OCI-LY1 (cell line): Measurements from ENCODE around the gene ACVR1.

Source experiments
- H2AFZ ChIP-seq: fragments of 200-600 bp; sonication (generic), shearing (Covaris generic); 2 replicates; pipeline ENCODE4 v1.6.0; 2014; ENCODE audit warnings: antibody characterized with exemption, mild to moderate bottlenecking, low read length
- H3F3A ChIP-seq: fragments of 200-600 bp; sonication (generic), shearing (Covaris generic); 2 replicates; pipeline ENCODE4 v1.6.0; 2014; ENCODE audit warnings: mild to moderate bottlenecking, antibody characterized with exemption, low read length, moderate library complexity; ENCODE audit not compliant: insufficient read depth
- H3K27ac ChIP-seq: fragments of 200-600 bp; sonication (generic); 2 replicates; pipeline ENCODE4 v1.5.1; 2014; ENCODE audit warnings: low read length, mixed run types, mild to moderate bottlenecking, low read depth; ENCODE audit not compliant: poor library complexity, severe bottlenecking
- H3K27me3 ChIP-seq: fragments of 200-600 bp; sonication (generic); 2 replicates; pipeline ENCODE4 v1.6.0; 2014; ENCODE audit warnings: antibody characterized with exemption, mild to moderate bottlenecking, low read length, moderate library complexity; ENCODE audit not compliant: insufficient read depth
- H3K36me3 ChIP-seq: fragments of 200-600 bp; sonication (generic); 2 replicates; pipeline ENCODE4 v1.6.1; 2014; ENCODE audit warnings: mild to moderate bottlenecking, antibody characterized with exemption, low read length, moderate library complexity, mixed read lengths; ENCODE audit not compliant: insufficient read depth
- H3K4me1 ChIP-seq: fragments of 200-600 bp; sonication (generic); 2 replicates; pipeline ENCODE4 v1.5.1; 2014; ENCODE audit warnings: mild to moderate bottlenecking, low read length, moderate library complexity; ENCODE audit not compliant: insufficient read depth, severe bottlenecking
- H3K4me2 ChIP-seq: fragments of 200-600 bp; sonication (generic), shearing (Covaris generic); 2 replicates; pipeline ENCODE4 v1.6.1; 2014; ENCODE audit warnings: low read length
- H3K4me3 ChIP-seq: fragments of 200-600 bp; sonication (generic); 2 replicates; pipeline ENCODE4 v1.5.1; 2014; ENCODE audit warnings: low read length, low read depth, mild to moderate bottlenecking, mixed read lengths; ENCODE audit not compliant: poor library complexity, severe bottlenecking
- H3K79me2 ChIP-seq: fragments of 200-600 bp; shearing (Covaris generic); 2 replicates; pipeline ENCODE4 v1.6.1; 2016; ENCODE audit warnings: mixed run types, low read length, mixed read lengths; ENCODE audit not compliant: insufficient read depth
- H3K9ac ChIP-seq: fragments of 200-600 bp; sonication (generic), shearing (Covaris generic); 2 replicates; pipeline ENCODE4 v1.6.1; 2014; ENCODE audit warnings: mild to moderate bottlenecking, low read length, mixed read lengths
- H3K9me2 ChIP-seq: fragments of 200-600 bp; sonication (generic), shearing (Covaris generic); 2 replicates; pipeline ENCODE4 v1.6.1; 2014; ENCODE audit warnings: low read depth, mild to moderate bottlenecking, low read length, mixed read lengths
- H3K9me3 ChIP-seq: fragments of 200-600 bp; shearing (Covaris generic); 2 replicates; pipeline ENCODE4 v1.6.1; 2014; ENCODE audit warnings: low read length, mixed read lengths
- H4K20me1 ChIP-seq: fragments of 200-600 bp; sonication (generic), shearing (Covaris generic); 2 replicates; pipeline ENCODE4 v1.6.0; 2016; ENCODE audit warnings: mild to moderate bottlenecking, low read length; ENCODE audit not compliant: insufficient read depth
- EZH2 ChIP-seq: fragments of 200-600 bp; sonication (generic), shearing (Covaris generic); IDR thresholded peaks from 2 replicates; pipeline ENCODE4 v1.8.0; 2017; ENCODE audit warnings: borderline replicate concordance, mixed run types, mild to moderate bottlenecking, antibody characterized with exemption, low read length, moderate library complexity, mixed read lengths
- TF ChIP-seq, protein P1 (sequence below): fragments of 200-600 bp; sonication (generic), shearing (Covaris generic); IDR thresholded peaks from 2 replicates; pipeline ENCODE4 v1.5.1; 2017; ENCODE audit warnings: mild to moderate bottlenecking, antibody characterized with exemption, low read length, moderate library complexity, mixed read lengths

ACVR1 gene

DNA sequence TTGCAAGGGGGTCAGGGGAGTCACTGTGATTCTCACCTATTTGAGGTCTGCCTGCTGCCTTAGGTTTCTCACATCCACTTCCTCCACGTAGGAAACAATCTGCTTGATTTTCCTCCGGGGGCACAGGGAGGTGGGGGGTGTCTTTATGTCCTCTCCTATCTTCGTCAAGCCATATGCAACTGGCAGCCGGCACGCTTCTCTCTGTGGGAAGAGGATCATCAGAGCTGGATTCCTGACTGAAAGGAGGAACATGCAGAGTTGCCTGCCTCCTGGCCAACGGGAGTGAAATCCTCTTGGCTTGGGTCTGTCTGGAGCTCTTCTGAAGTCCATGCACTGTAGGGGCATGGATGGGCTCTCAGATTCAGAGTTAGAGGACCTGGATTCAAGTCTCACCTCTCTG, 43.1 kb upstream of the ACVR1 start:
- H3K4me1 ChIP-seq, result no peaks in the 10 kb centered on the region
- no peaks in the 10 kb centered on the region for H3K36me3 ChIP-seq
- H3K27me3 ChIP-seq, result no peaks in the 10 kb centered on the region
- no peak overlapping the region for H2AFZ ChIP-seq
- H3K9me2 ChIP-seq, result no peaks in the 10 kb centered on the region
- no peaks in the 10 kb centered on the region for H3K9me3 ChIP-seq
- no peaks in the 10 kb centered on the region for H3F3A ChIP-seq
- no peak overlapping the region for H3K9ac ChIP-seq
- TF ChIP-seq, protein P1, sequence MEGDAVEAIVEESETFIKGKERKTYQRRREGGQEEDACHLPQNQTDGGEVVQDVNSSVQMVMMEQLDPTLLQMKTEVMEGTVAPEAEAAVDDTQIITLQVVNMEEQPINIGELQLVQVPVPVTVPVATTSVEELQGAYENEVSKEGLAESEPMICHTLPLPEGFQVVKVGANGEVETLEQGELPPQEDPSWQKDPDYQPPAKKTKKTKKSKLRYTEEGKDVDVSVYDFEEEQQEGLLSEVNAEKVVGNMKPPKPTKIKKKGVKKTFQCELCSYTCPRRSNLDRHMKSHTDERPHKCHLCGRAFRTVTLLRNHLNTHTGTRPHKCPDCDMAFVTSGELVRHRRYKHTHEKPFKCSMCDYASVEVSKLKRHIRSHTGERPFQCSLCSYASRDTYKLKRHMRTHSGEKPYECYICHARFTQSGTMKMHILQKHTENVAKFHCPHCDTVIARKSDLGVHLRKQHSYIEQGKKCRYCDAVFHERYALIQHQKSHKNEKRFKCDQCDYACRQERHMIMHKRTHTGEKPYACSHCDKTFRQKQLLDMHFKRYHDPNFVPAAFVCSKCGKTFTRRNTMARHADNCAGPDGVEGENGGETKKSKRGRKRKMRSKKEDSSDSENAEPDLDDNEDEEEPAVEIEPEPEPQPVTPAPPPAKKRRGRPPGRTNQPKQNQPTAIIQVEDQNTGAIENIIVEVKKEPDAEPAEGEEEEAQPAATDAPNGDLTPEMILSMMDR, result no peak
- TF ChIP-seq EZH2, result no peak
- H3K79me2 ChIP-seq, result no peaks in the 10 kb centered on the region
- no peaks in the 10 kb centered on the region for H4K20me1 ChIP-seq
- no peak overlapping the region for H3K4me2 ChIP-seq
- no peak overlapping the region for H3K4me3 ChIP-seq
- H3K27ac ChIP-seq, result no peak overlapping the region

DNA sequence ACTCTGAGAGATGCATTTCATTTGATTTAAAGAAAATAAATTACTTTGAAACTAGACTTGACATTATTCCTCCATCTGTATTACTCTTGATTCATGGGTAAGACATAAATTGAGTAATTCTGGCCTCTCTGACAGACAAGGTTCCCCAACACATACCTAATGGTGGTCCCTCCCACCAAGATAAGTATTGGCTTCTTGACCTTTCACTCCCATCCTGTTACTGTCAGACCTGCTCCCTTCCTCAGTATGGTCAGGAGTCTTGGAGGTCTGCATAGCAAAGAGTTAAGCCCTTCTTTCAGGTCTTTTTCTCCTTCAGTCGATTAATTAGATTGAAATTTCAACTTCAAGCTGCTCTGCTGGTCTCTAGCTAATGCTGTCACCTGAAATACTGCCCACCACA, 42.2 kb upstream of the ACVR1 start:
- no peaks in the 10 kb centered on the region for H3K9me2 ChIP-seq

DNA sequence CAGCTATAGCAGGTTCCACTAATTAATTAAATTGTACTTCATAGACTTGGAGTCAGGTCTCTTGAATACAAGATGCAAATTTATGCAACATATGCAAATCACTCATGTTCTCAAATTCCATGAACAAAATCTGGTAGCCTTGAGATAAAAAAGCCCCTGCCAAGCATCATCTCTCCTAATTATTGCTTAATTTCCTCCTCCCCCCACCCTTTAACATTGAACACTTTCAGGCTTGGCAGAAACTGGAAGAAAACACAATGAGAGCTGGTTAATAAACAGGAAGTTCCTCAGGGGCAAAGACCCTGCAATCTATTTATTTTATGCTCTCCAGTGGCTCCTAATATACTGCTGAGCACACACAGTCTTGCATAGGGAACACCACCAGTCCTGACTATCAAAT, 35.6 kb upstream of the ACVR1 start:
- H2AFZ ChIP-seq, result no peak overlapping the region
- H4K20me1 ChIP-seq, result no peaks in the 10 kb centered on the region
- peaks cover 1% of the 10 kb centered on the region; the same call in 1 of the 2 replicates for H3K27me3 ChIP-seq
- no peaks in the 10 kb centered on the region for H3F3A ChIP-seq
- TF ChIP-seq, protein P1, result no peak
- no peak for TF ChIP-seq EZH2
- no peak overlapping the region for H3K27ac ChIP-seq
- no peak overlapping the region for H3K4me2 ChIP-seq
- no peak overlapping the region for H3K4me3 ChIP-seq
- no peaks in the 10 kb centered on the region for H3K9me3 ChIP-seq
- H3K36me3 ChIP-seq, result no peaks in the 10 kb centered on the region
- no peaks in the 10 kb centered on the region for H3K9me2 ChIP-seq
- no peak overlapping the region for H3K9ac ChIP-seq
- no peaks in the 10 kb centered on the region for H3K4me1 ChIP-seq
- no peaks in the 10 kb centered on the region for H3K79me2 ChIP-seq

More for the DNA sequence above, 42.2 kb upstream of the ACVR1 start:
- H2AFZ ChIP-seq, result no peak overlapping the region
- H3K36me3 ChIP-seq, result no peaks in the 10 kb centered on the region
- H3K4me1 ChIP-seq, result no peaks in the 10 kb centered on the region
- no peak overlapping the region for H3K4me3 ChIP-seq
- no peaks in the 10 kb centered on the region for H4K20me1 ChIP-seq
- H3F3A ChIP-seq, result no peaks in the 10 kb centered on the region
- no peak overlapping the region for H3K4me2 ChIP-seq
- TF ChIP-seq EZH2, result no peak
- TF ChIP-seq, protein P1, result no peak
- no peaks in the 10 kb centered on the region for H3K9me3 ChIP-seq
- H3K27me3 ChIP-seq, result no peaks in the 10 kb centered on the region
- H3K27ac ChIP-seq, result no peak overlapping the region
- no peaks in the 10 kb centered on the region for H3K79me2 ChIP-seq
- no peak overlapping the region for H3K9ac ChIP-seq
